OCI-LY1 (cell line): ENCODE data around the gene SOX30.

Source experiments
- H2AFZ ChIP-seq: fragments of 200-600 bp; sonication (generic), shearing (Covaris generic); 2 replicates; pipeline ENCODE4 v1.6.0; 2014; ENCODE audit warnings: antibody characterized with exemption, mild to moderate bottlenecking, low read length
- H3F3A ChIP-seq: fragments of 200-600 bp; sonication (generic), shearing (Covaris generic); 2 replicates; pipeline ENCODE4 v1.6.0; 2014; ENCODE audit warnings: mild to moderate bottlenecking, antibody characterized with exemption, low read length, moderate library complexity; ENCODE audit not compliant: insufficient read depth
- H3K27ac ChIP-seq: fragments of 200-600 bp; sonication (generic); 2 replicates; pipeline ENCODE4 v1.5.1; 2014; ENCODE audit warnings: low read length, mixed run types, mild to moderate bottlenecking, low read depth; ENCODE audit not compliant: poor library complexity, severe bottlenecking
- H3K27me3 ChIP-seq: fragments of 200-600 bp; sonication (generic); 2 replicates; pipeline ENCODE4 v1.6.0; 2014; ENCODE audit warnings: antibody characterized with exemption, mild to moderate bottlenecking, low read length, moderate library complexity; ENCODE audit not compliant: insufficient read depth
- H3K36me3 ChIP-seq: fragments of 200-600 bp; sonication (generic); 2 replicates; pipeline ENCODE4 v1.6.1; 2014; ENCODE audit warnings: mild to moderate bottlenecking, antibody characterized with exemption, low read length, moderate library complexity, mixed read lengths; ENCODE audit not compliant: insufficient read depth
- H3K4me1 ChIP-seq: fragments of 200-600 bp; sonication (generic); 2 replicates; pipeline ENCODE4 v1.5.1; 2014; ENCODE audit warnings: mild to moderate bottlenecking, low read length, moderate library complexity; ENCODE audit not compliant: insufficient read depth, severe bottlenecking
- H3K4me2 ChIP-seq: fragments of 200-600 bp; sonication (generic), shearing (Covaris generic); 2 replicates; pipeline ENCODE4 v1.6.1; 2014; ENCODE audit warnings: low read length
- H3K4me3 ChIP-seq: fragments of 200-600 bp; sonication (generic); 2 replicates; pipeline ENCODE4 v1.5.1; 2014; ENCODE audit warnings: low read length, low read depth, mild to moderate bottlenecking, mixed read lengths; ENCODE audit not compliant: poor library complexity, severe bottlenecking
- H3K79me2 ChIP-seq: fragments of 200-600 bp; shearing (Covaris generic); 2 replicates; pipeline ENCODE4 v1.6.1; 2016; ENCODE audit warnings: mixed run types, low read length, mixed read lengths; ENCODE audit not compliant: insufficient read depth
- H3K9ac ChIP-seq: fragments of 200-600 bp; sonication (generic), shearing (Covaris generic); 2 replicates; pipeline ENCODE4 v1.6.1; 2014; ENCODE audit warnings: mild to moderate bottlenecking, low read length, mixed read lengths
- H3K9me2 ChIP-seq: fragments of 200-600 bp; sonication (generic), shearing (Covaris generic); 2 replicates; pipeline ENCODE4 v1.6.1; 2014; ENCODE audit warnings: low read depth, mild to moderate bottlenecking, low read length, mixed read lengths
- H3K9me3 ChIP-seq: fragments of 200-600 bp; shearing (Covaris generic); 2 replicates; pipeline ENCODE4 v1.6.1; 2014; ENCODE audit warnings: low read length, mixed read lengths
- H4K20me1 ChIP-seq: fragments of 200-600 bp; sonication (generic), shearing (Covaris generic); 2 replicates; pipeline ENCODE4 v1.6.0; 2016; ENCODE audit warnings: mild to moderate bottlenecking, low read length; ENCODE audit not compliant: insufficient read depth
- EZH2 ChIP-seq: fragments of 200-600 bp; sonication (generic), shearing (Covaris generic); IDR thresholded peaks from 2 replicates; pipeline ENCODE4 v1.8.0; 2017; ENCODE audit warnings: borderline replicate concordance, mixed run types, mild to moderate bottlenecking, antibody characterized with exemption, low read length, moderate library complexity, mixed read lengths
- TF ChIP-seq, protein P1 (sequence below): fragments of 200-600 bp; sonication (generic), shearing (Covaris generic); IDR thresholded peaks from 2 replicates; pipeline ENCODE4 v1.5.1; 2017; ENCODE audit warnings: mild to moderate bottlenecking, antibody characterized with exemption, low read length, moderate library complexity, mixed read lengths

The SOX30 gene

GRCh38 chr5:157592594-157592993 lies 59.6 kb downstream of the SOX30 start:
- H3K9ac ChIP-seq, result 0 out of 2 replicates have a peak overlapping the region, but pooled peaks have one; percentile 33
- H3K4me2 ChIP-seq, result peak overlapping the region; percentile 60

GRCh38 chr5:157590478-157590877 lies 61.8 kb downstream of the SOX30 start:
- Histone ChIP-seq H3K27me3 (no peaks in the 10 kb centered on the region), H3K27ac (no peak overlapping the region), H3K36me3 (no peaks in the 10 kb centered on the region), H3K9me3 (0 out of 2 replicates have a peak, but pooled peaks cover 2% of the 10 kb centered on the region), H3K79me2 (no peaks in the 10 kb centered on the region), H2AFZ (no peak overlapping the region), H3K4me3 (no peak overlapping the region), H3K4me1 (peaks cover 19% of the 10 kb centered on the region), H3K9me2 (no peaks in the 10 kb centered on the region), H3K4me2 (no peak overlapping the region), H4K20me1 (no peaks in the 10 kb centered on the region), H3F3A (no peaks in the 10 kb centered on the region), H3K9ac (no peak overlapping the region)
- TF ChIP-seq, protein P1, sequence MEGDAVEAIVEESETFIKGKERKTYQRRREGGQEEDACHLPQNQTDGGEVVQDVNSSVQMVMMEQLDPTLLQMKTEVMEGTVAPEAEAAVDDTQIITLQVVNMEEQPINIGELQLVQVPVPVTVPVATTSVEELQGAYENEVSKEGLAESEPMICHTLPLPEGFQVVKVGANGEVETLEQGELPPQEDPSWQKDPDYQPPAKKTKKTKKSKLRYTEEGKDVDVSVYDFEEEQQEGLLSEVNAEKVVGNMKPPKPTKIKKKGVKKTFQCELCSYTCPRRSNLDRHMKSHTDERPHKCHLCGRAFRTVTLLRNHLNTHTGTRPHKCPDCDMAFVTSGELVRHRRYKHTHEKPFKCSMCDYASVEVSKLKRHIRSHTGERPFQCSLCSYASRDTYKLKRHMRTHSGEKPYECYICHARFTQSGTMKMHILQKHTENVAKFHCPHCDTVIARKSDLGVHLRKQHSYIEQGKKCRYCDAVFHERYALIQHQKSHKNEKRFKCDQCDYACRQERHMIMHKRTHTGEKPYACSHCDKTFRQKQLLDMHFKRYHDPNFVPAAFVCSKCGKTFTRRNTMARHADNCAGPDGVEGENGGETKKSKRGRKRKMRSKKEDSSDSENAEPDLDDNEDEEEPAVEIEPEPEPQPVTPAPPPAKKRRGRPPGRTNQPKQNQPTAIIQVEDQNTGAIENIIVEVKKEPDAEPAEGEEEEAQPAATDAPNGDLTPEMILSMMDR, result no peak
- TF ChIP-seq EZH2, result no peak

More at GRCh38 chr5:157592594-157592993, 59.6 kb downstream of the SOX30 start:
- Histone ChIP-seq H3K4me1 (peaks cover 40% of the 10 kb centered on the region), H3K36me3 (no peaks in the 10 kb centered on the region), H3K79me2 (no peaks in the 10 kb centered on the region), H3K27ac (no peak overlapping the region), H2AFZ (0 out of 2 replicates have a peak overlapping the region, but pooled peaks have one; percentile 4), H3K4me3 (no peak overlapping the region), H3K9me3 (0 out of 2 replicates have a peak, but pooled peaks cover 2% of the 10 kb centered on the region), H3F3A (no peaks in the 10 kb centered on the region), H3K27me3 (no peaks in the 10 kb centered on the region), H4K20me1 (no peaks in the 10 kb centered on the region), H3K9me2 (no peaks in the 10 kb centered on the region)
- TF ChIP-seq, protein P1, result no peak
- TF ChIP-seq EZH2, result no peak

DNA sequence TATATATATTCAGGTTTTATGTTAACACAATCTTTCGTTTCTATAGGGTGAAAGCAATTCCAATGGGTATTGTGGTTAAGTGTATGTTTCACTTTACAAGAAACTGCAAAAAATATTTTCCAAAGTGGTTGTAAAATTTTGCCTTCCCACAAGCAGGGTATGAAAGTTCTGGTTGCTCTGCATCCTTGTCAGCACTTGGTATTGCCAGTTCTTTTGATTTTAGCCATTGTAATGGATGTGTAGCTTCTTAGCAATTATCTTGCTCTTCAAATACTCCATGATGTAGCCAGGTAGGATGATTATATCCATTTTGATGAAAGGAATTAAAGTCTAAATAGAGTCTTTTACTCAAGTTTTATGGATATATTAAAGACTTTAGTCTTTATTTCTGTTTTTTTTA lies 67.6 kb downstream of the SOX30 start:
- no peaks in the 10 kb centered on the region for H3K9me2 ChIP-seq
- H3K27me3 ChIP-seq, result no peaks in the 10 kb centered on the region
- H3K4me3 ChIP-seq, result no peak overlapping the region
- no peak overlapping the region for H3K4me2 ChIP-seq
- no peaks in the 10 kb centered on the region for H3K79me2 ChIP-seq
- H2AFZ ChIP-seq, result no peak overlapping the region
- no peaks in the 10 kb centered on the region for H3K36me3 ChIP-seq
- H4K20me1 ChIP-seq, result no peaks in the 10 kb centered on the region
- no peaks in the 10 kb centered on the region for H3K9me3 ChIP-seq
- no peaks in the 10 kb centered on the region for H3F3A ChIP-seq
- H3K27ac ChIP-seq, result no peak overlapping the region
- H3K4me1 ChIP-seq, result no peaks in the 10 kb centered on the region
- TF ChIP-seq EZH2, result no peak
- TF ChIP-seq, protein P1, result no peak
- H3K9ac ChIP-seq, result no peak overlapping the region
